Neural cell (in vitro differentiated cells): ENCODE results near the gene REM2.

Source experiments
- EP300 ChIP-seq: fragments of 450-650 bp; conservative IDR thresholded peaks from 2 replicates; pipeline ENCODE4 v1.6.1; 2014; ENCODE audit warnings: antibody characterized with exemption, mild to moderate bottlenecking, moderate library complexity; ENCODE audit not compliant: poor library complexity, severe bottlenecking
- EZH2 ChIP-seq: fragments of 200-600, 300-800 bp; shearing (Covaris generic), sonication (generic); IDR thresholded peaks from 2 replicates; pipeline ENCODE4 v1.6.1; 2014; ENCODE audit warnings: antibody characterized with exemption, low read length, borderline replicate concordance, mild to moderate bottlenecking; ENCODE audit not compliant: insufficient read depth, poor library complexity, severe bottlenecking
- MXI1 ChIP-seq: fragments of 450-650 bp; conservative IDR thresholded peaks from 2 replicates; pipeline ENCODE4 v1.6.1; 2014; ENCODE audit warnings: antibody characterized with exemption, mild to moderate bottlenecking; ENCODE audit not compliant: poor library complexity, severe bottlenecking
- POLR2AphosphoS5 ChIP-seq: IDR thresholded peaks from 2 replicates; pipeline ENCODE4 v1.6.1; 2012
- RAD21 ChIP-seq: fragments of 450-650 bp; conservative IDR thresholded peaks from 2 replicates; pipeline ENCODE4 v1.6.1; 2014; ENCODE audit warnings: antibody characterized with exemption, mild to moderate bottlenecking, moderate library complexity
- TF ChIP-seq, protein P1 (sequence below): fragments of 450-650 bp; IDR thresholded peaks from 2 replicates; pipeline ENCODE4 v1.5.1; 2014; ENCODE audit warnings: antibody characterized with exemption, mild to moderate bottlenecking, moderate library complexity; ENCODE audit not compliant: poor library complexity, severe bottlenecking
- TF ChIP-seq, protein P2 (sequence below): IDR thresholded peaks from 2 replicates; pipeline ENCODE4 v1.6.1; 2012; ENCODE audit warnings: borderline replicate concordance

DNA sequence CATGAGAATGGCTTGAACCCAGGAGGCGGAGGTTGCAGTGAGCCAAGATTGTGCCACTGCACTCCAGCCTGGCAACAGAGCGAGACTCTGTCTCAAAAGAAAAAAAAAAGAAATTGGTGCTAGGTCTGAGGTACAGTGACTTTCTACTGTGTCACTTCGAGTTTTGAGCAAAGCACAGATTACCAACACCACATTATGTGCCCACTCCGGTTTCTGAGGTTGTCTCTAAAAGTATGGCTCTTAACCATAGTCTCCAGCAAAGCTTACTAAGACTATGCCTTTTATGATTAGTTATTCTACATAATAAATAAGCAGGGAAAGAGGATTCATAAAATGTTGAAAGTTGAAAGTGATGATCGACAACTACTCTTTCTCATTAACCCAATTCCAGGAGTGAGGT lies 27.9 kb downstream of the REM2 start:
- TF ChIP-seq, protein P1, sequence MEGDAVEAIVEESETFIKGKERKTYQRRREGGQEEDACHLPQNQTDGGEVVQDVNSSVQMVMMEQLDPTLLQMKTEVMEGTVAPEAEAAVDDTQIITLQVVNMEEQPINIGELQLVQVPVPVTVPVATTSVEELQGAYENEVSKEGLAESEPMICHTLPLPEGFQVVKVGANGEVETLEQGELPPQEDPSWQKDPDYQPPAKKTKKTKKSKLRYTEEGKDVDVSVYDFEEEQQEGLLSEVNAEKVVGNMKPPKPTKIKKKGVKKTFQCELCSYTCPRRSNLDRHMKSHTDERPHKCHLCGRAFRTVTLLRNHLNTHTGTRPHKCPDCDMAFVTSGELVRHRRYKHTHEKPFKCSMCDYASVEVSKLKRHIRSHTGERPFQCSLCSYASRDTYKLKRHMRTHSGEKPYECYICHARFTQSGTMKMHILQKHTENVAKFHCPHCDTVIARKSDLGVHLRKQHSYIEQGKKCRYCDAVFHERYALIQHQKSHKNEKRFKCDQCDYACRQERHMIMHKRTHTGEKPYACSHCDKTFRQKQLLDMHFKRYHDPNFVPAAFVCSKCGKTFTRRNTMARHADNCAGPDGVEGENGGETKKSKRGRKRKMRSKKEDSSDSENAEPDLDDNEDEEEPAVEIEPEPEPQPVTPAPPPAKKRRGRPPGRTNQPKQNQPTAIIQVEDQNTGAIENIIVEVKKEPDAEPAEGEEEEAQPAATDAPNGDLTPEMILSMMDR = no peak
- TF ChIP-seq EZH2 (no peak), RAD21 (no peak), POLR2AphosphoS5 (no peak), MXI1 (no peak), EP300 (no peak)
- TF ChIP-seq, protein P2, sequence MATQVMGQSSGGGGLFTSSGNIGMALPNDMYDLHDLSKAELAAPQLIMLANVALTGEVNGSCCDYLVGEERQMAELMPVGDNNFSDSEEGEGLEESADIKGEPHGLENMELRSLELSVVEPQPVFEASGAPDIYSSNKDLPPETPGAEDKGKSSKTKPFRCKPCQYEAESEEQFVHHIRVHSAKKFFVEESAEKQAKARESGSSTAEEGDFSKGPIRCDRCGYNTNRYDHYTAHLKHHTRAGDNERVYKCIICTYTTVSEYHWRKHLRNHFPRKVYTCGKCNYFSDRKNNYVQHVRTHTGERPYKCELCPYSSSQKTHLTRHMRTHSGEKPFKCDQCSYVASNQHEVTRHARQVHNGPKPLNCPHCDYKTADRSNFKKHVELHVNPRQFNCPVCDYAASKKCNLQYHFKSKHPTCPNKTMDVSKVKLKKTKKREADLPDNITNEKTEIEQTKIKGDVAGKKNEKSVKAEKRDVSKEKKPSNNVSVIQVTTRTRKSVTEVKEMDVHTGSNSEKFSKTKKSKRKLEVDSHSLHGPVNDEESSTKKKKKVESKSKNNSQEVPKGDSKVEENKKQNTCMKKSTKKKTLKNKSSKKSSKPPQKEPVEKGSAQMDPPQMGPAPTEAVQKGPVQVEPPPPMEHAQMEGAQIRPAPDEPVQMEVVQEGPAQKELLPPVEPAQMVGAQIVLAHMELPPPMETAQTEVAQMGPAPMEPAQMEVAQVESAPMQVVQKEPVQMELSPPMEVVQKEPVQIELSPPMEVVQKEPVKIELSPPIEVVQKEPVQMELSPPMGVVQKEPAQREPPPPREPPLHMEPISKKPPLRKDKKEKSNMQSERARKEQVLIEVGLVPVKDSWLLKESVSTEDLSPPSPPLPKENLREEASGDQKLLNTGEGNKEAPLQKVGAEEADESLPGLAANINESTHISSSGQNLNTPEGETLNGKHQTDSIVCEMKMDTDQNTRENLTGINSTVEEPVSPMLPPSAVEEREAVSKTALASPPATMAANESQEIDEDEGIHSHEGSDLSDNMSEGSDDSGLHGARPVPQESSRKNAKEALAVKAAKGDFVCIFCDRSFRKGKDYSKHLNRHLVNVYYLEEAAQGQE = no peak
